HG03342 (cell line): ENCODE measurements around the gene SEMA3C.
"Not testable (repeated sequence)": the region's sequence is repeated elsewhere in the genome, so short reads cannot be mapped to it uniquely, and the experiment has no call there.

Source experiments
- ATAC-seq: cut with Tn5 transposase; IDR thresholded peaks from one replicate; pipeline ENCODE4 v1.9.1; 2021; ENCODE audit warnings: mild to moderate bottlenecking, moderate library complexity; ENCODE audit not compliant: unreplicated experiment

The SEMA3C gene

GRCh38 chr7:80929619-80930018 lies 10.8 kb upstream of the SEMA3C start:
- ATAC-seq = no peak

- not testable (repeated sequence) for ATAC-seq
Measured at GRCh38 chr7:80926955-80927354, 8.1 kb upstream of the SEMA3C start.

GRCh38 chr7:80924090-80924489 lies 5.2 kb upstream of the SEMA3C start:
- ATAC-seq = no peak

GRCh38 chr7:80923211-80923612 lies 4.4 kb upstream of the SEMA3C start:
- ATAC-seq = no peak

GRCh38 chr7:80922253-80923049 lies 3.6 kb upstream of the SEMA3C start:
- ATAC-seq = no peak

GRCh38 chr7:80921130-80921529 lies 2.3 kb upstream of the SEMA3C start:
- no peak for ATAC-seq

GRCh38 chr7:80918399-80918798 lies 452 bp downstream of the SEMA3C start:
- ATAC-seq = peak; percentile 37

GRCh38 chr7:80916770-80917741 lies 1.8 kb downstream of the SEMA3C start:
- ATAC-seq = no peak

- no peak for ATAC-seq
Measured at GRCh38 chr7:80910228-80910627, 8.6 kb downstream of the SEMA3C start.

- no peak for ATAC-seq
Measured at GRCh38 chr7:80908360-80908797, 10.5 kb downstream of the SEMA3C start.

GRCh38 chr7:80907612-80908011 lies 11.2 kb downstream of the SEMA3C start:
- no peak for ATAC-seq

- ATAC-seq = no peak
Measured at GRCh38 chr7:80907141-80907601, 11.7 kb downstream of the SEMA3C start.

- no peak for ATAC-seq
Measured at GRCh38 chr7:80905334-80905733, 13.5 kb downstream of the SEMA3C start.

GRCh38 chr7:80902716-80903308 lies 16.0 kb downstream of the SEMA3C start:
- peak; percentile 72 for ATAC-seq

- no peak for ATAC-seq
Measured at GRCh38 chr7:80902019-80902418, 16.8 kb downstream of the SEMA3C start.

GRCh38 chr7:80900583-80901576 lies 18.0 kb downstream of the SEMA3C start:
- no peak for ATAC-seq

- ATAC-seq = no peak
Measured at GRCh38 chr7:80896906-80897598, 21.8 kb downstream of the SEMA3C start.

GRCh38 chr7:80895056-80895455 lies 23.8 kb downstream of the SEMA3C start:
- no peak for ATAC-seq

GRCh38 chr7:80891259-80891544 lies 27.6 kb downstream of the SEMA3C start:
- ATAC-seq = no peak
